ENCODE results near the gene LTN1. TPM values are rescaled to one million over a fixed set of nuclear protein-coding genes. Genes with fewer than 3 reads are reported as not detected.

The LTN1 gene
- total and polyA plus RNA-seq, 2 of the 13 experiments (the other 11 are each of a cell fraction or from before 2014, with no cell fraction given): 6.7 to 24.6 TPM

DNA sequence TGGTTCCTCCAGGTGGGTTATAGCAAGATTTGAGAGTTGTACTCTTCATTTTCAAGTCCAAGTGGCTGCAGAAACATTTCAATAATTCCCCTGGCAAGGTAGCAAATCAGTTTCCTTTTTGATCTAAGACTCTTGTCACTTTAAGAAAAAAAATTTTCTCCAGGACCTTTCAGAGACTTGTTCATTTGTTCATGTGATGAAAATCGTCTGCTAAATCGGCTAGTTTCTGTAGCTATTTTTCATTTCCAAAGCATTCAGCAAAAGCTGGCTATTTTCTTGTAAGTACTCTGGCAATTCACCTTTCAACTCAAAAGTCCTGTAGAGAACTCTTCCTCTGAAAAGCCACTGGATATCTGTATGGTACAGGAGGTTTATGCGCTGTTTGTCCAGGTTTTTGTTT lies 93.5 kb downstream of the LTN1 start (continued):
- TF ChIP-seq DPF2 (CRISPR knock-in tag; IDR thresholded peaks at IDR 0.05; ENCODE audit: borderline replicate concordance, low read depth): no peak
- TF ChIP-seq CHD2 (IDR thresholded peaks at IDR 0.05; ENCODE audit: low read depth, low read length): no peak
- no peak for TF ChIP-seq TRIM24 (CRISPR knock-in tag; IDR thresholded peaks at IDR 0.05)
- TF ChIP-seq DBP (CRISPR knock-in tag; IDR thresholded peaks at IDR 0.05; ENCODE audit: not compliant biosample characterization): no peak
- no peak for TF ChIP-seq ARNT (IDR thresholded peaks at IDR 0.05)
- no peak for TF ChIP-seq KMT2A (CRISPR knock-in tag; IDR thresholded peaks at IDR 0.05)
- no peak for TF ChIP-seq TFAP4 (IDR thresholded peaks at IDR 0.05; ENCODE audit: borderline replicate concordance, low read depth)

GRCh38 chr21:28893687-28894086 lies 99.0 kb downstream of the LTN1 start:
- Histone ChIP-seq H3K4me1 (ENCODE audit: insufficient read depth, low read length) (no peaks in the 10 kb centered on the region), H3K27ac (ENCODE audit: extremely low read length, insufficient read depth, low read length) (no peak overlapping the region), H3K79me2 (ENCODE audit: insufficient read depth, low read length) (no peaks in the 10 kb centered on the region), H3K4me3 (replicated peaks in 1 of 3; ENCODE audit: insufficient read depth in 1 of 3, low read depth in 2 of 3, low read length in 3 of 3) (no peak overlapping the region), H4K20me1 (ENCODE audit: insufficient read depth, low read length) (no peaks in the 10 kb centered on the region), H3K4me2 (ENCODE audit: low read depth, low read length) (no peak overlapping the region), H2AFZ (ENCODE audit: low read length) (no peak overlapping the region), H3K27me3 (ENCODE audit: control insufficient read depth in 1 of 2, insufficient read depth in 2 of 2, low read length in 2 of 2) (no peaks in the 10 kb centered on the region), H3K9me3 (ENCODE audit: low read length) (no peaks in the 10 kb centered on the region; the same call in 1 of the 2 replicates), H3K36me3 (replicated peaks in 1 of 2; ENCODE audit: control insufficient read depth in 1 of 2, insufficient read depth in 2 of 2, low read length in 2 of 2) (no peaks in the 10 kb centered on the region), H3K9ac (ENCODE audit: insufficient read depth, low read depth, low read length) (no peak overlapping the region)
- intact Hi-C loops (cut with micrococcal nuclease; ENCODE audit: unreplicated experiment) (no loop called here), in situ Hi-C loops (cut with HindIII; ENCODE audit: extremely low pct_ligation_motif_present, low pct_unique_long_range_greater_than_20kb) (no loop called here)
- no TSS peak for BruUV-seq (replicated peaks)
- 23% methylated on average over 3 of the region's 3 CpGs for WGBS (ENCODE audit: low lambda C conversion rate)
- ChIA-PET POLR2A (no interaction called here), CTCF (ENCODE audit: low intra/inter-chr PET ratio, low total read pairs) (no interaction called here)
- no peak for FAIRE-seq
- DNase-seq (ENCODE audit: low spot score): no peak
- ATAC-seq: peak; percentile 62
- TF ChIP-seq NR2F2 (IDR thresholded peaks at IDR 0.05; ENCODE audit: borderline replicate concordance, low read depth) (no peak), ZKSCAN8 (CRISPR knock-in tag; IDR thresholded peaks at IDR 0.05; ENCODE audit: borderline replicate concordance) (no peak), ZNF780A (CRISPR knock-in tag; IDR thresholded peaks at IDR 0.05) (no peak), ZNF326 (CRISPR knock-in tag; IDR thresholded peaks at IDR 0.05; ENCODE audit: borderline replicate concordance) (no peak), ESRRA (CRISPR knock-in tag; IDR thresholded peaks at IDR 0.05; ENCODE audit: low read depth) (no peak), UBTF (CRISPR knock-in tag; IDR thresholded peaks at IDR 0.05) (no peak), ZNF496 (CRISPR knock-in tag; IDR thresholded peaks at IDR 0.05; ENCODE audit: insufficient replicate concordance) (no peak), THAP11 (CRISPR knock-in tag; IDR thresholded peaks at IDR 0.05) (no peak)
- TF ChIP-seq, protein P1, sequence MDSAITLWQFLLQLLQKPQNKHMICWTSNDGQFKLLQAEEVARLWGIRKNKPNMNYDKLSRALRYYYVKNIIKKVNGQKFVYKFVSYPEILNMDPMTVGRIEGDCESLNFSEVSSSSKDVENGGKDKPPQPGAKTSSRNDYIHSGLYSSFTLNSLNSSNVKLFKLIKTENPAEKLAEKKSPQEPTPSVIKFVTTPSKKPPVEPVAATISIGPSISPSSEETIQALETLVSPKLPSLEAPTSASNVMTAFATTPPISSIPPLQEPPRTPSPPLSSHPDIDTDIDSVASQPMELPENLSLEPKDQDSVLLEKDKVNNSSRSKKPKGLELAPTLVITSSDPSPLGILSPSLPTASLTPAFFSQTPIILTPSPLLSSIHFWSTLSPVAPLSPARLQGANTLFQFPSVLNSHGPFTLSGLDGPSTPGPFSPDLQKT (CRISPR knock-in tag; IDR thresholded peaks at IDR 0.05; ENCODE audit: borderline replicate concordance): no peak

All from HepG2 (cell line).